ENCODE data around the gene SRGAP2C.
"Not testable (repeated sequence)": the region's sequence is repeated elsewhere in the genome, so short reads cannot be mapped to it uniquely, and the experiment has no call there.

GRCh38 chr1:121232445-121233125, 47.8 kb downstream of the SRGAP2C start:
- not testable (repeated sequence) for TF ChIP-seq CTCF (IDR thresholded peaks at IDR 0.05; ENCODE audit: insufficient read depth, low read depth, low read length); EZH2 (IDR thresholded peaks at IDR 0.05; ENCODE audit: insufficient read depth, low read length)
